ENCODE data around the gene CNTN6.

CNTN6 gene

GRCh38 chr3:1406250-1406649, 313.4 kb downstream of the CNTN6 start:
- no peak for DNase-seq

DNA sequence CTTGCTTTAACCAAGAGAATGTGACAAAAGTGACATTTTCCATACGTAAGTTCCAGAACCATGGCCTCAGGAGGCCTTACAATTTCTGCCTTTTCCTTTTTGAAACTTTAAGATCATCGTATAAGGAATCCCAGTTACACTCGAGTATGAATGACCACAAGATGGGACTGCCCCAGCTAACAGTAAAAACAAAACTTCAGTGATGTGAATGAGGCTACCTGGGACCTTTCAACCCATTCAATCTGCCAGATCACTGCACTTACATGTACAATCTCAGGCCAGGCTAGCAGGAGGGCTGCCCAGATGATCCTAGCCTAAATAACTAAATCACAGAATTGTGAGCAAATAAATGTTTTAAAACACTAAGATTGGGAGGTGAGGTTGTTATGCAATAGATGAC, 328.8 kb downstream of the CNTN6 start:
- no peak for DNase-seq

DNA sequence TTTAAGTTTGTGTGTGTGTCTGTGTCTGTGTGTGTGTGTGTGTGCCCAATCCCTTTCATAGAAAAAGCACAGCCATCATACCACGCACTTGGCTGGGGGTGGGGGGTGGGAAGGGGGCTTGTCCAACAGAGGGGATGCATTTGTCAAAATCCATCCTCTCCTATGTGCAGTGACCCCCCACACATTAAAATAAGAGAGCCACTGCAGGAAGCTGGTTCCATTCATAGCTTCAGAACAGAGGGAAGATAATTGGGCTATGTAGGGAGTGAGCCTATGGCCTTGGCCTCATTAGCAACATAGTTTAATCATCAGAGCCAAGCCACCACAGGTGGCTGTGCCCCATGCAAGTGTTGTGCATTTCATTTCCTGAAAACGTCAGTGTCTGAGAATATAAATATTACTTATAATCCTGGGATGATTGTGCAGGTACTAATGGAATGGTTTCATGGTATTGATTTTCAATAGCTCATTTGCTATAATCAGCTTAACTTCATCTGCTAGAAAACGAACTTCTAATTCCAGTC, 330.8 kb downstream of the CNTN6 start:
- no peak for DNase-seq

DNA sequence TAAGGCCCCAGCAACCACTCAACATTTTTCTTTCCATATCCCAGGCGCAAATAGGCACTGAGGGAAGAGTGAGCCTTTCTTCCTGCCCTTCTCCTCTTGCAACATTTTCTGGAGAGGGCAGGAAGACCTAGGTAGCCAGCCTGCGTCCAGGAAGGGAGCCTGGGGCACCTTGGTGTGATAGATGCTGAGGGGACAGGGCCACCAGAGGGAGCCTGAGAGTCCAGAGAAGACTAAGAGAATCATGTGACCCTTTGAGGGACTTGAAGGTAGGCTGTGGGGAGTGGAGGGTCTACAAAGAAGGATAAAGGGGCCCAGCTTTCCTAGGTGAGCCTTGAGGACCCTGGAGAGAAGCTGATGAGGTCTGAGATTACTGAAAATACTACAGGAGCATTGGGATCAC, 346.6 kb downstream of the CNTN6 start:
- no peak for DNase-seq

DNA sequence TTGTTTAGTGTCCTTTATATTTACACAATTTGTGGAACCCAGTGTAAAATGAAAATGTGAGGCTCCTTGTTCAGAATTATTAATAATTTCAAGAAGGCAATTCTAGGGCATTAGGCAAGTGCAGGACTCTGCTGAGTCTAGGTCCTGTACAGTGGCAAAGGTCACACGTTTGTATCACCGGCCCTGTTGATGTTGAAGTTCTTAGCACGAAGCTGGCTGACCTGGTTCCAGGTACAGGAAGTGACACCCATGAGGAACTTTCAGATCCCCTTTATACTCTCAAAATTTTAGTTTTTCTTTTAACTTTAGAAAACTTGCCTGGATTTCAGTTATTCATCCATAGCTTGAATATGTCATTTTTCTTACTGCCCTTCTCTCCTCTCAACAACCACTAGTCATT, 349.4 kb downstream of the CNTN6 start:
- DNase-seq, result no peak

- no peak for DNase-seq
Observed at GRCh38 chr3:1444195-1444594, 351.4 kb downstream of the CNTN6 start.

DNA sequence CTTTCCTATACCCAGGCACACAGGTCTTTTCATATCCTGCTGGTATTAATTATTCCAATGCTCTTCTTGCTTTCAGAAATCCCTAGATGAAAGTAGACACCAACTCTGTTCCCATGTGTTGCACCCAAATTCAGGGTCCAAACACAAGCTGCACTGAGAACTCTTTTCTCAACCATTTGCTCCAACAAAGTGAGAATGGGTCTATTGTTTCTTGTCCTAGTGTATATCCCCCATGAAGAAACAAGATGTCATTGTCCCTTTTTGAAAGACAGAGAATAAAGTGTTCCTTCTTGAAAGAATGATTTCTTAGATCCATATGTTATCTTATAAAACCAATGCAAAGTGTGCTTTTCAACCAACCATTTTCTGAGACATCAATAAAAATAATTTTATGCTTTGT, 353.7 kb downstream of the CNTN6 start:
- DNase-seq, result no peak

DNA sequence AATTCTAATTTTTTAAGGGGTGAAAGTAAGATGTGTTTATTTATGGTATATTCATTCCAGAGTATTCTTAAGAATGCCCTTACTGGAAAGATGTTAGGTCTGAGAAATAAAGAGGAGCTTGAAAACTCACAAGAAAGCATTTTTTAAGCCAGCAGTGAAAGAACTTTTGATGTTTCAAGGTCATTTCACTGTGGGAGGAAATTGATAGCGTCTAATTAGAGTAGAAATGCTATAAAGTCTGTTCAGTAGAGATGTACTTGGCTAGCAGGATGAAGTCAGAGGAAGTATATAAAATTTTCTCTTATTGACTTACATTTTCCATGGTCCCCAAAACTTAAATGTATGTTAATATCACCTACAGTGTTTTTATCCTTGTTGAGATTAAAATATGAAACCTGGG, 354.6 kb downstream of the CNTN6 start:
- DNase-seq, result no peak

DNA sequence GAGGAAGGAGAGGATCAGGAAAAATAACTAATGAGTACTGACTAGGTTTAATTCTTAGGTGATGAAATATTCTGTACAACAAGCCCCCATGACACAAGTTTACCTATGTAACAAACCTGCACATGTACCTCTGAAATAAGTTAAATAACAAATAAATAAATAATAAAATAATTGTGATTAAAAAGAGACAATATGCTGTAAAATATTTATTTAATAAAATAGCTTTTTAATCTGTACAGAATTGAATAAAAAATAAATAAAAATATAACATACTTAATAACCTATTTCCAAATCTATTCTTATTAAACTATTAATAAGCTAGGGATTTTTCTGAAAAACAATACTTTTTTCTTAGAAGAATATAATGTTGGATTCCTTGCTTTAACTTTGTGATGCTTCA, 355.6 kb downstream of the CNTN6 start:
- DNase-seq, result no peak

All from amygdala (tissue), 56 donors.